ENCODE measurements around the gene CUTA. TPM values are rescaled to one million over a fixed set of nuclear protein-coding genes. Genes with fewer than 3 reads are reported as not detected.

CUTA gene
- total RNA-seq, 1 experiment from 2014 or later, result 186 TPM

DNA sequence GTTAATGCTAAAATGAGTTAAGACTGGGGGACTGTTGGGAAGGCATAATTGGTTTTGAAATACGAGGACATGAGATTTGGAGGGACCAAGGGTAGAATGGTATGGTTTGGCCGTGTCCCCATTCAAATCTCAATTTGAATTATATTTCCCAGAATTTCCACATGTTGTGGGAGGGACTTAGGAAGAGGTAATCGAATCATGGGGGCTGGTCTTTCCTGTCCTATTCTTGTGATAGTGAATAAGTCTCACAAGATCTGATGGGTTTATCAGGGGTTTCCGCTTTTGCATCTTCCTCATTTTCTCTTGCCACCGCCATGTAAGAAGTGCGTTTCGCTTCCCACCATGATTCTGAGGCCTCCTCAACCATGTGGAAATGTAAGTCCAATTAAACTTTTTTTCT lies 49.2 kb upstream of the CUTA start:
- no peak for ATAC-seq
- Histone ChIP-seq H3K9ac (ENCODE audit: low read length) (no peak overlapping the region), H3K36me3 (ENCODE audit: control insufficient read depth in 1 of 2, insufficient read depth in 2 of 2, low read length in 2 of 2) (no peaks in the 10 kb centered on the region), H3K4me2 (ENCODE audit: low read length) (no peak overlapping the region), H3K9me2 (ENCODE audit: insufficient read depth) (no peaks in the 10 kb centered on the region), H3K79me2 (ENCODE audit: insufficient read depth, low read length) (no peaks in the 10 kb centered on the region), H3K27ac (ENCODE audit: low read depth, low read length) (no peak overlapping the region), H3K4me1 (ENCODE audit: control insufficient read depth in 1 of 2, insufficient read depth in 2 of 2, low read length in 2 of 2) (no peaks in the 10 kb centered on the region), H3K4me3 (replicated peaks in 1 of 2; ENCODE audit: low read depth in 1 of 2, low read length in 2 of 2) (no peak overlapping the region), H3K9me3 (ENCODE audit: control insufficient read depth in 1 of 2, insufficient read depth in 1 of 2, low read depth in 1 of 2, low read length in 2 of 2) (no peaks in the 10 kb centered on the region), H2AFZ (ENCODE audit: low read depth, low read length, poor library complexity, severe bottlenecking) (no peak overlapping the region), H4K20me1 (ENCODE audit: insufficient read depth) (no peaks in the 10 kb centered on the region), H3K27me3 (ENCODE audit: insufficient read depth, low read length) (no peaks in the 10 kb centered on the region)
- no peak for TF ChIP-seq CBX3 (IDR thresholded peaks at IDR 0.05; ENCODE audit: low read depth)
- TF ChIP-seq ZFX (IDR thresholded peaks at IDR 0.05), result no peak
- TF ChIP-seq, protein P1, sequence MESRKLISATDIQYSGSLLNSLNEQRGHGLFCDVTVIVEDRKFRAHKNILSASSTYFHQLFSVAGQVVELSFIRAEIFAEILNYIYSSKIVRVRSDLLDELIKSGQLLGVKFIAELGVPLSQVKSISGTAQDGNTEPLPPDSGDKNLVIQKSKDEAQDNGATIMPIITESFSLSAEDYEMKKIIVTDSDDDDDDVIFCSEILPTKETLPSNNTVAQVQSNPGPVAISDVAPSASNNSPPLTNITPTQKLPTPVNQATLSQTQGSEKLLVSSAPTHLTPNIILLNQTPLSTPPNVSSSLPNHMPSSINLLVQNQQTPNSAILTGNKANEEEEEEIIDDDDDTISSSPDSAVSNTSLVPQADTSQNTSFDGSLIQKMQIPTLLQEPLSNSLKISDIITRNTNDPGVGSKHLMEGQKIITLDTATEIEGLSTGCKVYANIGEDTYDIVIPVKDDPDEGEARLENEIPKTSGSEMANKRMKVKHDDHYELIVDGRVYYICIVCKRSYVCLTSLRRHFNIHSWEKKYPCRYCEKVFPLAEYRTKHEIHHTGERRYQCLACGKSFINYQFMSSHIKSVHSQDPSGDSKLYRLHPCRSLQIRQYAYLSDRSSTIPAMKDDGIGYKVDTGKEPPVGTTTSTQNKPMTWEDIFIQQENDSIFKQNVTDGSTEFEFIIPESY (IDR thresholded peaks at IDR 0.05; ENCODE audit: extremely low read depth, insufficient replicate concordance, low read length), result no peak
- no peak for TF ChIP-seq TCF7L2 (IDR thresholded peaks at IDR 0.05; ENCODE audit: borderline replicate concordance, extremely low read depth, insufficient read depth, insufficient read length)
- ChIA-PET CTCF (no interaction called here), POLR2A (no interaction called here), RAD21 (ENCODE audit: low non-redundant PET in 1 of 2, low total read pairs in 2 of 2, uncharacterized antibody in 2 of 2, unreplicated experiment in 2 of 2) (no interaction called here)
- intact Hi-C loops (cut with micrococcal nuclease), result no loop called here
- DNase-seq (ENCODE audit: low read depth, low spot score), result no peak
- no TSS peak for BruUV-seq (replicated peaks)

DNA sequence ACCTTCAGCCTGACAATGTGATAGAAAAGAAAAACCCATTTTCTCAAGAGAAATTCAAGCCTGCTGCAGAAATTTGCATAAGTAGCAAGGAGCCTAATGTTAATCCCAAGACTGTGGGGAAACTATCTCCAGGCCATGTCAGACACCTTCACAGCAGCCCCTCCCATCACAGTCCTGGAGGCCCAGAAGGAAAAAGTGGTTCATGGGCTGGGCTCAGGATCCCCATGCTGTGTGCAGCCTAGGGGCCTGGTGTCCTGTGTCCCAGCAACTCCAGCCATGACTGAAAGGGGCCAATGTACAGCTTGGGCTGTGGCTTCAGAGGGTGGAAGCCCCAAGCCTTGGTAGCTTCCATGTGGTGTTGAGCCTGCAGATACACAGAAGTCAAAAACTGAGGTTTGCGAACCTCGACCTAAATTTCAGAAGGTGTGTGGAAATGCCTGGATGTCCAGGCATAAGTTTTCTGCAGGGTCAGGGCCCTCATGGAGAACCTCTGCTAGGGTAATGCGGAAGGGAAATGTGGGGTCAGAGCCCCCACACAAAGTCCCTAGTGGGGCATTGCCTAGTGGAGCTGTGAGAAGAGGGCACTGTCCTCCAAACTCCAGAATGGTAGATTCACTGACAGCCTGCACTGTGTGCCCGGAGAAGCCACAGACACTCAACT lies 48.3 kb upstream of the CUTA start:
- POLR2A ChIA-PET, result no interaction called here

More for the DNA sequence above, 48.3 kb upstream of the CUTA start:
- Histone ChIP-seq H3K27ac (ENCODE audit: low read depth, low read length) (no peak overlapping the region), H2AFZ (ENCODE audit: low read depth, low read length, poor library complexity, severe bottlenecking) (no peak overlapping the region), H3K9me3 (ENCODE audit: control insufficient read depth in 1 of 2, insufficient read depth in 1 of 2, low read depth in 1 of 2, low read length in 2 of 2) (no peaks in the 10 kb centered on the region), H4K20me1 (ENCODE audit: insufficient read depth) (no peaks in the 10 kb centered on the region), H3K4me1 (ENCODE audit: control insufficient read depth in 1 of 2, insufficient read depth in 2 of 2, low read length in 2 of 2) (no peaks in the 10 kb centered on the region), H3K27me3 (ENCODE audit: insufficient read depth, low read length) (no peaks in the 10 kb centered on the region), H3K4me3 (replicated peaks in 1 of 2; ENCODE audit: low read depth in 1 of 2, low read length in 2 of 2) (no peak overlapping the region), H3K9ac (ENCODE audit: low read length) (no peak overlapping the region), H3K9me2 (ENCODE audit: insufficient read depth) (no peaks in the 10 kb centered on the region), H3K79me2 (ENCODE audit: insufficient read depth, low read length) (no peaks in the 10 kb centered on the region), H3K4me2 (ENCODE audit: low read length) (no peak overlapping the region), H3K36me3 (ENCODE audit: control insufficient read depth in 1 of 2, insufficient read depth in 2 of 2, low read length in 2 of 2) (no peaks in the 10 kb centered on the region)
- no peak for DNase-seq (ENCODE audit: low read depth, low spot score)
- BruUV-seq (replicated peaks), result no TSS peak
- ChIA-PET RAD21 (ENCODE audit: low non-redundant PET in 1 of 2, low total read pairs in 2 of 2, uncharacterized antibody in 2 of 2, unreplicated experiment in 2 of 2) (no interaction called here), CTCF (interaction anchor here (0.6 kb wide), 1 partner anchor 64 kb away, joined by 3 read pairs; no protein-coding TSS in a partner anchor)
- intact Hi-C loops (cut with micrococcal nuclease), result no loop called here
- TF ChIP-seq YY1 (IDR thresholded peaks at IDR 0.05; ENCODE audit: extremely low read depth, insufficient replicate concordance, low read depth, low read length) (no peak), EZH2phosphoT487 (IDR thresholded peaks at IDR 0.05; ENCODE audit: borderline replicate concordance) (no peak), ELF1 (IDR thresholded peaks at IDR 0.05; ENCODE audit: borderline replicate concordance, low read depth) (no peak), FOSL1 (IDR thresholded peaks at IDR 0.05; ENCODE audit: low read depth) (no peak)
- ATAC-seq, result no peak
